Neural cell (in vitro differentiated cells): ENCODE data around the gene IFITM10. TPM values are rescaled to one million over a fixed set of nuclear protein-coding genes. Genes with fewer than 3 reads are reported as not detected.

Experiments
- H2AFZ ChIP-seq: fragments of 200-600, 300-800 bp; sonication (generic), shearing (Covaris generic); 2 replicates; pipeline ENCODE4 v1.6.0; 2014; ENCODE audit warnings: low read depth, mild to moderate bottlenecking, antibody characterized with exemption, low read length, moderate library complexity
- H3F3A ChIP-seq: fragments of 200-600 bp; shearing (Covaris generic); 2 replicates; pipeline ENCODE4 v1.6.1; 2016; ENCODE audit warnings: mild to moderate bottlenecking, moderate library complexity, mixed read lengths, antibody characterized with exemption, low read length; ENCODE audit not compliant: insufficient read depth, poor library complexity, severe bottlenecking
- H3K27ac ChIP-seq: fragments of 200-600, 300-800 bp; sonication (generic), shearing (Covaris generic); 2 replicates; pipeline ENCODE4 v1.5.1; 2014; ENCODE audit warnings: mild to moderate bottlenecking, low read length, moderate library complexity
- H3K27me3 ChIP-seq: fragments of 300-800, 200-600 bp; sonication (generic), shearing (Covaris generic); 2 replicates; pipeline ENCODE4 v1.6.0; 2014; ENCODE audit warnings: mild to moderate bottlenecking, low read depth, low read length, moderate library complexity; ENCODE audit not compliant: insufficient read depth
- H3K36me3 ChIP-seq: fragments of 300-800, 200-600 bp; sonication (generic), shearing (Covaris generic); 2 replicates; pipeline ENCODE4 v1.5.1; 2014; ENCODE audit warnings: mild to moderate bottlenecking, antibody characterized with exemption, low read length, moderate library complexity; ENCODE audit not compliant: insufficient read depth
- H3K4me2 ChIP-seq: fragments of 300-800, 200-600 bp; sonication (generic), shearing (Covaris generic); 2 replicates; pipeline ENCODE4 v1.6.0; 2014; ENCODE audit warnings: mild to moderate bottlenecking, low read length
- H3K4me3 ChIP-seq: fragments of 300-800, 200-600 bp; sonication (generic), shearing (Covaris generic); 2 replicates; pipeline ENCODE4 v1.5.1; 2014; ENCODE audit warnings: mild to moderate bottlenecking, low read length, moderate library complexity
- H3K79me2 ChIP-seq: fragments of 200-600 bp; shearing (Covaris generic); replicated peaks from 2 replicates; pipeline ENCODE4 v1.6.0; 2014; ENCODE audit warnings: mild to moderate bottlenecking, low read length, moderate library complexity; ENCODE audit not compliant: insufficient read depth
- H3K9ac ChIP-seq: fragments of 300-800, 200-600 bp; sonication (generic), shearing (Covaris generic); 2 replicates; pipeline ENCODE4 v1.6.1; 2016; ENCODE audit warnings: mild to moderate bottlenecking, low read length, mixed read lengths
- H3K9me2 ChIP-seq: fragments of 200-600 bp; shearing (Covaris generic); 2 replicates; pipeline ENCODE4 v1.6.1; 2016; ENCODE audit warnings: mild to moderate bottlenecking, low read length, mixed read lengths; ENCODE audit not compliant: insufficient read depth
- H3K9me3 ChIP-seq: fragments of 200-600, 300-800 bp; sonication (generic), shearing (Covaris generic); 2 replicates; pipeline ENCODE4 v1.6.1; 2016; ENCODE audit warnings: mild to moderate bottlenecking, mixed run types, low read length, moderate library complexity, mixed read lengths
- H4K20me1 ChIP-seq: fragments of 200-600 bp; shearing (Covaris generic); 2 replicates; pipeline ENCODE4 v1.6.1; 2016; ENCODE audit warnings: mild to moderate bottlenecking, mixed run types; ENCODE audit not compliant: insufficient read depth
- EP300 ChIP-seq: fragments of 450-650 bp; conservative IDR thresholded peaks from 2 replicates; pipeline ENCODE4 v1.6.1; 2014; ENCODE audit warnings: antibody characterized with exemption, mild to moderate bottlenecking, moderate library complexity; ENCODE audit not compliant: poor library complexity, severe bottlenecking
- EZH2 ChIP-seq: fragments of 200-600, 300-800 bp; shearing (Covaris generic), sonication (generic); IDR thresholded peaks from 2 replicates; pipeline ENCODE4 v1.6.1; 2014; ENCODE audit warnings: antibody characterized with exemption, low read length, borderline replicate concordance, mild to moderate bottlenecking; ENCODE audit not compliant: insufficient read depth, poor library complexity, severe bottlenecking
- MXI1 ChIP-seq: fragments of 450-650 bp; conservative IDR thresholded peaks from 2 replicates; pipeline ENCODE4 v1.6.1; 2014; ENCODE audit warnings: antibody characterized with exemption, mild to moderate bottlenecking; ENCODE audit not compliant: poor library complexity, severe bottlenecking
- POLR2AphosphoS5 ChIP-seq: IDR thresholded peaks from 2 replicates; pipeline ENCODE4 v1.6.1; 2012
- RAD21 ChIP-seq: fragments of 450-650 bp; conservative IDR thresholded peaks from 2 replicates; pipeline ENCODE4 v1.6.1; 2014; ENCODE audit warnings: antibody characterized with exemption, mild to moderate bottlenecking, moderate library complexity
- SMC3 ChIP-seq: fragments of 450-650 bp; conservative IDR thresholded peaks from 2 replicates; pipeline ENCODE4 v1.6.1; 2014; ENCODE audit warnings: antibody characterized with exemption, mild to moderate bottlenecking, moderate library complexity; ENCODE audit not compliant: poor library complexity
- TAF1 ChIP-seq: IDR thresholded peaks from 2 replicates; pipeline ENCODE4 v1.6.1; 2012; ENCODE audit warnings: low read depth
- polyA plus RNA-seq: library from polyadenylated mRNA; depleted of rRNA; stranded (reverse); fragments of >200 nt; gene quantifications from 2 replicates; pipeline ENCODE4 v1.2.3, GENCODE V29; 2014
- TF ChIP-seq, protein P1 (sequence below): fragments of 450-650 bp; IDR thresholded peaks from 2 replicates; pipeline ENCODE4 v1.5.1; 2014; ENCODE audit warnings: antibody characterized with exemption, mild to moderate bottlenecking, moderate library complexity; ENCODE audit not compliant: poor library complexity, severe bottlenecking
- TF ChIP-seq, protein P2 (sequence below): IDR thresholded peaks from 2 replicates; pipeline ENCODE4 v1.6.1; 2012; ENCODE audit warnings: borderline replicate concordance

IFITM10 gene
- polyA plus RNA-seq, 1 donor from 2014 or later, result 1.1 TPM

DNA sequence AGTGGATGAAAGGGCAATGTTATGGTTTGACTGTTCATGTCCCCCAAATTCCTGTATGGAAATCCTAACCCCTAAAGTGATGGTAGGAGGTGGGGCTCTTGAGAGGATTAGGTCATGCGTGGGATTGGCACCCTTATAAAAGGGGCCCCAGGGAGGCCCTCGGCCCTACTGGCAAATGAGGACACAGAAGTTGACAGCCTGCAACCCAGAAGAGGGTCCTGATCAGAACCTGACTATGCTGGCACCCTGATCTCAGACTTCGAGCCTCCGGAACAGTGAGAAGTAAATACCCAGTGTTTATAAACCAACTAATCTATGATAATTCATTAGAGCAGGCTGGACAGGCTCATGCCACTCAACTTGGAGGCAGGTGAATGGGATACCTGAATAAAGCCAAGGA, 8.7 kb downstream of the IFITM10 start:
- Histone ChIP-seq H3K36me3 (no peaks in the 10 kb centered on the region), H3K27ac (no peak overlapping the region), H3K27me3 (no peaks in the 10 kb centered on the region), H3K9me2 (no peaks in the 10 kb centered on the region), H3K9ac (no peak overlapping the region), H2AFZ (no peak overlapping the region), H3K4me3 (no peak overlapping the region), H4K20me1 (no peaks in the 10 kb centered on the region), H3K79me2 (no peaks in the 10 kb centered on the region), H3K4me2 (no peak overlapping the region), H3F3A (no peaks in the 10 kb centered on the region), H3K9me3 (no peaks in the 10 kb centered on the region)
- TF ChIP-seq EP300 (no peak), MXI1 (no peak), EZH2 (no peak), TAF1 (no peak), RAD21 (no peak), SMC3 (no peak), POLR2AphosphoS5 (no peak)
- TF ChIP-seq, protein P1, sequence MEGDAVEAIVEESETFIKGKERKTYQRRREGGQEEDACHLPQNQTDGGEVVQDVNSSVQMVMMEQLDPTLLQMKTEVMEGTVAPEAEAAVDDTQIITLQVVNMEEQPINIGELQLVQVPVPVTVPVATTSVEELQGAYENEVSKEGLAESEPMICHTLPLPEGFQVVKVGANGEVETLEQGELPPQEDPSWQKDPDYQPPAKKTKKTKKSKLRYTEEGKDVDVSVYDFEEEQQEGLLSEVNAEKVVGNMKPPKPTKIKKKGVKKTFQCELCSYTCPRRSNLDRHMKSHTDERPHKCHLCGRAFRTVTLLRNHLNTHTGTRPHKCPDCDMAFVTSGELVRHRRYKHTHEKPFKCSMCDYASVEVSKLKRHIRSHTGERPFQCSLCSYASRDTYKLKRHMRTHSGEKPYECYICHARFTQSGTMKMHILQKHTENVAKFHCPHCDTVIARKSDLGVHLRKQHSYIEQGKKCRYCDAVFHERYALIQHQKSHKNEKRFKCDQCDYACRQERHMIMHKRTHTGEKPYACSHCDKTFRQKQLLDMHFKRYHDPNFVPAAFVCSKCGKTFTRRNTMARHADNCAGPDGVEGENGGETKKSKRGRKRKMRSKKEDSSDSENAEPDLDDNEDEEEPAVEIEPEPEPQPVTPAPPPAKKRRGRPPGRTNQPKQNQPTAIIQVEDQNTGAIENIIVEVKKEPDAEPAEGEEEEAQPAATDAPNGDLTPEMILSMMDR, result no peak
- TF ChIP-seq, protein P2, sequence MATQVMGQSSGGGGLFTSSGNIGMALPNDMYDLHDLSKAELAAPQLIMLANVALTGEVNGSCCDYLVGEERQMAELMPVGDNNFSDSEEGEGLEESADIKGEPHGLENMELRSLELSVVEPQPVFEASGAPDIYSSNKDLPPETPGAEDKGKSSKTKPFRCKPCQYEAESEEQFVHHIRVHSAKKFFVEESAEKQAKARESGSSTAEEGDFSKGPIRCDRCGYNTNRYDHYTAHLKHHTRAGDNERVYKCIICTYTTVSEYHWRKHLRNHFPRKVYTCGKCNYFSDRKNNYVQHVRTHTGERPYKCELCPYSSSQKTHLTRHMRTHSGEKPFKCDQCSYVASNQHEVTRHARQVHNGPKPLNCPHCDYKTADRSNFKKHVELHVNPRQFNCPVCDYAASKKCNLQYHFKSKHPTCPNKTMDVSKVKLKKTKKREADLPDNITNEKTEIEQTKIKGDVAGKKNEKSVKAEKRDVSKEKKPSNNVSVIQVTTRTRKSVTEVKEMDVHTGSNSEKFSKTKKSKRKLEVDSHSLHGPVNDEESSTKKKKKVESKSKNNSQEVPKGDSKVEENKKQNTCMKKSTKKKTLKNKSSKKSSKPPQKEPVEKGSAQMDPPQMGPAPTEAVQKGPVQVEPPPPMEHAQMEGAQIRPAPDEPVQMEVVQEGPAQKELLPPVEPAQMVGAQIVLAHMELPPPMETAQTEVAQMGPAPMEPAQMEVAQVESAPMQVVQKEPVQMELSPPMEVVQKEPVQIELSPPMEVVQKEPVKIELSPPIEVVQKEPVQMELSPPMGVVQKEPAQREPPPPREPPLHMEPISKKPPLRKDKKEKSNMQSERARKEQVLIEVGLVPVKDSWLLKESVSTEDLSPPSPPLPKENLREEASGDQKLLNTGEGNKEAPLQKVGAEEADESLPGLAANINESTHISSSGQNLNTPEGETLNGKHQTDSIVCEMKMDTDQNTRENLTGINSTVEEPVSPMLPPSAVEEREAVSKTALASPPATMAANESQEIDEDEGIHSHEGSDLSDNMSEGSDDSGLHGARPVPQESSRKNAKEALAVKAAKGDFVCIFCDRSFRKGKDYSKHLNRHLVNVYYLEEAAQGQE, result no peak

DNA sequence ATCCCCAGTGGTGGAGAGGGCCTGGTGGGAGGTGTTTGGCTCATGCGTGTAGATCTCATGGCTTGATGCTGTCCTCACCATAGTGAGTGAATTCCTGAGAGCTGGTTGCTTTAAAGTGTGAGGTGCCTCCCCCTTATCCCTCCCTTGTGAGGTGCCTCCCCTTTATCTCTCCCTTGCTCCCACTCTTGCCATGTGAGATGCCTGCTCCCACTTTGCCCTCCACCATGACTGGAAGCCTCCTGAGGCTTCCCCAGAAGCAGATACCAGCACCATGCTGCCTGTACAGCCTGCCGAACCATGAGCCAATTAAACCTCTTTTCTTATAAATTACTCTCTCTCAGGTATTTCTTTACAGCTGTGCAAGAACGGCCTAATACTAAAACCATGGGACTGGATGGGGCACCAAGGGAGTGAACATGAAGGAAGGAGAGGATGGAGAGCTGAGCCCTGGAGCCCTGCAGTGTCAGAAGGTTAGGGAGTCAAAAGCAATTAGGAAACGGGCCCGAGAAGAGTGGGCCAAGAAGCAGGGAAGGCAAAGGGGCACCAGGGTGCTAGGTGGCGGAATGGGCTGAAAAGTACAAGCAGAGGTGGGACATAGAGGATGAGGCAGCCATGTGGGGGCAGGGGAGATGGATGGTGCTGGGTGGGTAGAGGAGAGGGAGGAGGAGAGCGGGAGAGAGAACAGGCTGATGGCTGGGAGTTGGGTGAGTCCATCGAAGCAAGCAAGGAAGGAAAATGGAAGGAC, 9.4 kb downstream of the IFITM10 start:
- Histone ChIP-seq H3K27me3 (no peaks in the 10 kb centered on the region), H4K20me1 (no peaks in the 10 kb centered on the region), H3K9me2 (no peaks in the 10 kb centered on the region), H3K36me3 (no peaks in the 10 kb centered on the region), H2AFZ (no peak overlapping the region), H3K79me2 (no peaks in the 10 kb centered on the region), H3K4me2 (no peak overlapping the region), H3K4me3 (no peak overlapping the region), H3K9me3 (no peaks in the 10 kb centered on the region), H3F3A (no peaks in the 10 kb centered on the region), H3K9ac (no peak overlapping the region), H3K27ac (no peak overlapping the region)
- TF ChIP-seq, protein P2, result no peak
- TF ChIP-seq, protein P1, result no peak
- TF ChIP-seq TAF1, result no peak
- TF ChIP-seq EZH2, result no peak
- TF ChIP-seq POLR2AphosphoS5, result no peak
- no peak for TF ChIP-seq EP300
- TF ChIP-seq SMC3, result no peak
- no peak for TF ChIP-seq MXI1
- no peak for TF ChIP-seq RAD21
